Colon (tissue), 2 donors: ENCODE results near the gene GPR173.
A peak's percentile ranks its signal among the peaks of the same experiment; 100 is the strongest.

Source experiments
- FAIRE-seq: peaks from 2 replicates; lab custom pipeline; 2012; peaks lifted over from hg19 to GRCh38; lab: Jason Lieb, UNC
- donor health status: control.
- donor health status: control.

Gene GPR173

DNA sequence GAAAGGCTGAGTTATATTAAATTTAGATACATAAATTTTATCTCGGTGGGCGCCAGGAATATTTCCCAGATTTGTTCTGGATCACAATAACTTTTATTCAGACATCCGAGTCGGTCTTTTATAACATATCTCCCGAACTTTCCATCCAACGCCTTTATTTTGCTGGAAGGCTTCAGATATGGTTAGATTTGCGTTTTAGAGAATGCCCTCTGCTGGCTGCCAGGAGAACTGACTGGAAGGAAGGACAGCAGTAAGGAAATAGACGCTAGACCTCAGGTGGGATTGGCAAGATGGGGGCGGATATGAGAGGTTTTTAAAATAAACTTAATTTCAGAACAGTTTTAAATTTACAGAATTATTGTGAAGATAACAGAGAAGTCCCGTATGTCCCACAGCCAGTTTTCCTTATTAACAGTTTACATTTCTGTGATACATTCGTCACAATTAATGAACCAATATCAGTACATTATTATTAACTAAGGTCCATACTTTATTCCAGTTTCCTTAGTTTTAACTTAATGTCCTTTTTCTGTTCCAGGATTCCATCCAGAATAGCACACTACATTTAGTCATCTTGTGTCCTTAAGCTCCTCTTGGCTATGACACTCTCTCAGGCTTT lies 40.7 kb downstream of the GPR173 start:
- FAIRE-seq: peak; percentile 97

DNA sequence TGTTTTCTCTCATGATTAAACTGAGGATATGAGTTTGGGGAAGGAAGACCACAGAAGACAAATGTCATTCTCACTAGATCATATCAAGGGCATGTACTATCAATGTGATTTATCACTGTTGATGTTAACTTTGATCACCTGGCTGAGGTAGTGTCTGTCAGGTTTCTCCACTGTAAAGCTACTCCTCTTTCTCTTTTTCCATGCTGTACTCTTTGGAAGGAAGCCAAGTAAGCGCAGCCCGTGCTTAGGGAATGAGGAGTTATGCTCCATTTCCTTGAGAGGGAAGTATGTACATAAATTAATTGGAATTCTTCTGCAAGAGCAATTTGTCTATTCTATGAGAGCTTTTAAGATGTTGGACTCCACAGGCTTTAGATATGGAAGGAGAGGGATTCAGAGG lies 41.3 kb downstream of the GPR173 start:
- no peak for FAIRE-seq

DNA sequence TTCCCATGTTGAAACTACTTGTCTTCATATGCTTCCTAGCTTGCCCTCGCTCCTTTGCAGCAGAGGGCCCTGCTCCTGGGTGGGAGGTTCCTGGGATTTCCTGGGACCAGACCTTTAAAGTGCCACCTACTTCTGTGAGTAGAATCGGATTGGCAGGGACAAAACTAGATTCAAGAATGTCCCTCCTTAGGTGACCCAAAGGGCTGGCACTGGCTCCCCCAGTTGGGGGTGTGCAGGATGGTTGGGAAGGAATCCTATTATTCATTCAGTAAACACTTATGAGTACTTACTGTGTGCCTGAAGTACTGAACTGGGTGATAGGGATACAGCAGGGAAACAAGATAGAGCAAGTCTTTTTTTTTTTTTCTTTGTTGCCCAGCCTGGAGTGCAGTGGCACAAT lies 42.8 kb downstream of the GPR173 start:
- FAIRE-seq: no peak

DNA sequence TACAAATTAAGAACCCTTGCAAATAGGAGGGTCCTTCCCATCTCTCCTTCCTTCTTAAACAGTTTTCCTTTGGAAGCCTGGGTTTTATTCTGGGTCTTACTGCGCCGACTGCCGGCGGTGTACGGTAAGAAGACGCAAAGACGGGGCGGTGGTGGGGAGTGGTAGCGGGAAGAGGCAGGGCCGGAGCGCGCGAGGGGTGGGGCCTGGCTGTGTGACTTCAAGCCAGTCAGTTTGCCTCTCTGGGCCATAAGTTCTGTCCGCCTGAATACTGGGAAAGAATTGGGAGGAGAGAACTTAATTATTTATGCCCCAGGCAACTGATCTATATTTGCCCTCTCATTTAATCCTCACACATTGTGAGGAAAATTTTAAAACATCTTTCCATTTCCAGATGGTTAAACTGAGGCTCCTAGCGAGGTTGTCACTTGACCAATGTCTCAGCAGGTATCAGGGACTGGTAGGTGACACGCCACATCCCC lies 44.6 kb downstream of the GPR173 start:
- no peak for FAIRE-seq

DNA sequence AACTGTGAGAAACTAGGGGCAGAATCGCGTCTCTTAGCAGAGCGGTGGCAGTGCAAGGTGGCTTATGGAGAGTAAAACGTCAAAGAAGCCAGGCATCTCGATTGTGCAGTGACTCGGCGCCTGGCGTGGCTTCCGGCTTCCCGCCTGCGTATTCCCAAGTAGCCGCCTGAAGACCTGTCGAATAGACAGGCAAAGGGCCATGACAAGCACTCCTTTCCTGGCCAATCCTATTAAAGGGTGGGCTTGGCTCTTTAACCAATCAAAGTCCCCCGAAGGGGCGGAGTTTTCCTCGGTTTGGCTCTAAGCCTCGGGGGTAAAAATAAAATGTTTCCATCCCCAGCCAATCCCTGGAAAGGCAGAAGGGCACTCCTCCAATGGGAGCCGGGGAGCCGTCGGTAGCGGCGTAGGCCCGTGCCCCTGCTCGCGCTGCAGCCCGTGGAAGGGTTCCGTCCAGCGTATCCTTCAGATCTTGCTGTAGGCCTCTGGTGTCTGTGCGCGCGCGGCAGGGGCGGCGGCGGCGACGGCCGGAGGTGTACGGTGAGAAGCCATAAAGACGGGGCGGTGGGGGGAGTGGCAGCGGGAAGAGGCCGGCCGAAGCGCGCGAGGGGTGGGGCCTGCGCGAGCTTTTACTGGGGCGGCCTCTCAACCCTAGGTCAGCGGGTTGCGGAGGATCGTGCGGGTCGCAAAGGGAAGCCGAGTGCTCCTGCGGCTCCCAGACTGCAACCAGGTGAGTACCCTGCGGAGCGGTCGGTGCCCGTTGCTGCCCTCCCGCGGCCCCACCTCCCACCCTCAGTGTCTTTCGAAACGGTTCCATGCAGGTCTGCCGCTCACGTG lies 45.4 kb downstream of the GPR173 start, which contains the start of gene KANTR:
TSS of gene KANTR (plus strand) at position 395 of the 834 bp plus-strand sequence. CDS start 30,131 bp downstream, outside the sequence.
- peak; percentile 78 for FAIRE-seq

DNA sequence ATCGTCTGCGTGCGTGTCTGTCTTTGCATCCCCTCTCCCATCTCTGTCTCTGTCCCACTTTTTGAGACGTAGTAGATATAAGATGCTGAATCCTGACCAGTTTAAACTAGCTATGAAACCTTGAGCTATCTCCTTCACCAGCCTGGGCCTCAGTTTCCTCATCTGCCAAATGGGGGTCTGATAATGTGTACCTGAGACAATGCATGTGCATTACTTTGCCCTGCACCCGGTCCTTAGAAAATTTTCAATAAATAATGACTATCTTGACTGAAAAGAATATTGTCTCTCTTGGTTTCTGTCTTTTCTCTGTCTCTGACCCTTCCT lies 46.0 kb downstream of the GPR173 start:
- FAIRE-seq: no peak

DNA sequence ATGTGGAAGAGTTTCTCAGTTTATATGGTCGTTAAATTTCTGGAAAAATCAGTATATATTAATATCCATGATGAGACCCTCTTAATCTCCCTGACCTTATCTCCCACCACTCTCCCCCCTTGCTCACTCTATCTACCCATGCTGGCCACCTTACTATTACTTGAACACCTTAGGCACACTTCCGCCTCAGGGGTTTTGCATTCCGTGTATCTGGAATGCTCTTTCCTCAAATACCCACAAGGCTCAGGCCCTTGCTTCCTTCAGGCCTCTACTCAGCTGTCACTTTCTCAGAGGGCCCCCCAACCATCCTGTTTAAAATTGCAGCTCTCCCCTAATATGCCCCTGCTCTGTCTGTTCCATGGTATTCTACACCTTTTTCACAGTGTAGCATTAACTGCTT lies 47.2 kb downstream of the GPR173 start:
- no peak for FAIRE-seq

DNA sequence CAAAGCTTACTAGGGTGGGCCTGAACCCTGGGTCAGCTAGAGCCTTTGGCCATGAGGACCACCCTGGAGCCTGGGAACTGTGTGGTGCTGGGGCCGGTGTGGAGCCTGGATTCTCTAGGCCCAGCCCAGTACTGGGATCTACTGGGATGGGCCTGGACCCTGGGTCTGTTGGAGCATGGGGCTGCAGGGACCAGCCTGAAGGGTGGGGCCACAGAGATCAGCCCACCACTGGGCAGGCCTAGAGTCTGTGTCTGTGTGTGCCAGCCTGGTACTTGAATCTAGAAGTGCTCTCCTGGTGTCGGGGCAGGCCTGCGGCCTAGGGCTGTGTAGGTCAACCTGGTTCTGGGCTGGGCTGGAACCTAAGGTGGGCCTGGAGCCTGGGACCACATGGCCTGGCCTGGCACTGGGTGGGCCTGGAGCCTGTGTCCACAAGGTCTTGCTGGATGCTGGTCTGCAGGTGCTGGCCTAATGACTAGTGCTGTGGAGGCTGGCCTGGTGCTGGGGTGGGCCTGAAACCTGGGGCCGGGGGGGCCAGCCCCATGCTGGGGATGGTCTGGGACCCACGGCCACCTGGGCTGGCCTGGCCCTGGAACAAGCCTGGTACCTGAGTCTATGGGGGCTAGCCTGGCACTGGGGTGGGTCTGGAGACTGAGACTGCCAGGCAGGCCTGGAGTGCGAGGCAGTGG lies 66.4 kb downstream of the GPR173 start:
- no peak for FAIRE-seq

DNA sequence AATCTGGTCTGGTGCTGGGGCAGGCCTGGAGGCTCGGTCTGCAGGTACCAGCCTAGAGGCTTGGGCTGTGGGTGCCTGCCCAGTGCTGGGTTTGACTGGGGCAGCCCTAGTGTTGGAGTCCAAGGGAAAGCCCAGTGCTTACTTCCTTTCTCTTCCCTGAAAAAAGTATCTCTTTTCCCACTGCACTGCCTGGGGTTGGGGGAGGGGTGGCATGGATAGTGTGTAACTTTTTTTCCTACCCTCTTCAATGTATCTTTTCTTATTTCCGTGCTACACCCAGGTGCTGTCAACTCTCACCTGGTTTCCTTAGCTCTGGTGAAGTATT lies 66.9 kb downstream of the GPR173 start:
- FAIRE-seq: no peak

DNA sequence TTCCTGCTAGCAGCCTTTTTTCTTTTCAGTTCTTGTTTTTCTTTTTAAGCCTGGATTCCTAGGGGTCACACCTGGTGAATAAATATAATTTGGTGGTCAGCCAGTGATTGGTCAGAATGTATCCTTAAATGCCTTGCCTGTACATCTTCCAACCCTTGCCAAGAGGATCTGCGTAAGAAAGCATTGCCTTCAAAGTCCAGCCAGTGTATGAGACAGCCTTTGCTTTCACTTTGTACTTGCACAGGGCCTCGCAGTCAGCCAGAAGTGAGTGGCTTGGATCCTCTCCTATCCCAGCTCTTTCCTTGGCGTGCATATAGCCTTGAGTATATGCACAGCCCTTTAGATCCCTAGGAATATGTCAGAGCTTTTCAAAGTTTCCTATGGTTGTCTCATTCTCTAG lies 67.5 kb downstream of the GPR173 start:
- FAIRE-seq: no peak

DNA sequence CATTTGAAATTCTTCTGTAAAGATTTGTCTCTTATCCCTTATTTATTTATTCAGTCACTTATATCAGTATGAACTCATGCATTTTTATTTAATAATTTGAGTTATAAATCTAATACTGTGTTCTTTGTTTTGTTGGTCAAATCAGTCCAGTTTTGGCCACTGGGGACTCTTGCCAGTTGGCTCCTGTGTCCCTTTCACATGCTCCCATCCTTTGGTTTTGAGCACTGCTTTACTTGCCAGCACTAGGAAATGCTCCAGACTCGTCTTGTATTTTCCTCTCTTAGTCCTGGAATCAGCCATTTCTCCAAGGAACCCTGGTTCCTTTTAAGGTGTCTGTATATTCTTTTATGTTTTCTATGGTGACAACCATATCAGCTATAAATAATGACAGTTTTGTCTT lies 73.4 kb downstream of the GPR173 start:
- peak; percentile 24 for FAIRE-seq

DNA sequence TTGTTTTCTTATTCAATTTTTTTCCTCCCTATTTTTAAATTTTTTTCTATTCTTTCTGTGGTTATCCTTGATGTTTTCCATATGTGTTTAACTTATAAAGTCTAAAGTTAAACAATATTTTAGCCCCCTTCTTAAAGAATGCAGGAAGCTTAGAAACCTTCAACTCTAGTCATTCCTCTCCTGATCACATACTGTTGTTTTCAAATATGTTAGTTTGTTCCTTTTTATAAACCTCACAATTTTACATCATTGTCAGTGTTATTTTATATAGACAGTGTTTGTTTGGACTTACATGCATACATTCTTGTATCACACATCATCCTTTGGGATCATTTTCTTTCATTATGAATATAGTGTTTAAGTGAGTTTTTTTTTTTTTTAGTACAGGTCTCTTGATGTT lies 76.9 kb downstream of the GPR173 start:
- FAIRE-seq: no peak

DNA sequence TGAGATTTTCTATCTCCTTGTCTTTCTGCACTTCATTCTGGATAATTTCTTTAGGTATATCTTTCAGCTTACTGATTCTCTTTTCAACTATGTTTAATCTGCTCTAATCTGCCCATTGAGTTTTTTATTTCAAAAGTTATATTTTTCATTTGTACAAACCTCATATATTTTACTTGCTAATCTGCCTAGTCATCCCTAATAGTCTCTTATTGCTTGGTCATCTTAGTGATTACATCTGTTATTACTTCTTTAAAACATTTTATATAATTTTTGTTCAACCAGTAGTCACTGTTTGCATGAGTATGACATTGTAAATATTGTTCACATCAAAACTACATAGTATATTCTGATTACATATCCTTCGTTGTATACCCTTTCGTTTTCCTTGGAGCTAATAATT lies 77.8 kb downstream of the GPR173 start:
- peak; percentile 51 for FAIRE-seq

DNA sequence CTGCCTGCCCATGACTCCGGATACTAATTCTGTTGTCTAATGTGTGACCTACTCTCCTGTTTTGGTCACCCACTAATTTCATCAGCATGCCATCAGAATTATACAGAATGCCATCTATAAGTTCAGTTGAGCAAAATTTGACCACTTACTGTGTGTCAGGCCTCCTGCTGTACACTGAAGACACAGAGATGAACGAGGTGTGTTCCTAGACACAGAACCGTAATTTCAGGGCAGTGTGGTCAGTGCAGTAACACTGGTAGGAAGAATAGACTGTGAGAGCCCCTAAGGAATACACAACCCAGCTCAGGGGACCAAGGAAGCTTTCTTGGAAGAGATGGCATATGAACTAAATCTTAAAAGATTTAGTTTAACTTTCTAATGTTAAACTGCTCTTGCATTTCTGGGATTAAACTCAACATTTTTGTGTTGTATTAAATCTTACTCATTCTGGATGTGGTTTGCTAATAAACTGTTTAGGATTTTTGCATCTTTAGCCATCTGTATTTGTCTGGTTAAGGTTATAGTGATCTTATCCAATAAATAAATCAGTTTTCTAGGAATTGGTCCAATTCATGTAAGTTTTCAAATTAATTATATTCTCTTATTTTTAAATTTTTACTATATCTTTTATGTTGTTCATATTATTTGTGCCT lies 79.6 kb downstream of the GPR173 start:
- peak; percentile 94 for FAIRE-seq
